Measurements from ENCODE around the gene SH3BP4.

SH3BP4 gene

GRCh38 chr2:234966340-234966739, 14.5 kb downstream of the SH3BP4 start:
- TF ChIP-seq CTCF (conservative IDR thresholded peaks at IDR 0.05; ENCODE audit: low read depth, low read length) = no peak
- no peak for DNase-seq (ENCODE audit: low read depth)
- no peak overlapping the region for H3K4me3 ChIP-seq (ENCODE audit: low read depth, low read length)

- no peak overlapping the region for H3K4me3 ChIP-seq (ENCODE audit: low read depth, low read length)
- DNase-seq (ENCODE audit: low read depth) = no peak
- no peak for TF ChIP-seq CTCF (conservative IDR thresholded peaks at IDR 0.05; ENCODE audit: low read depth, low read length)
Observed at GRCh38 chr2:234967201-234967869, 15.5 kb downstream of the SH3BP4 start.

GRCh38 chr2:234967870-234968208, 16.0 kb downstream of the SH3BP4 start:
- no peak overlapping the region for H3K4me3 ChIP-seq (ENCODE audit: low read depth, low read length)
- DNase-seq (ENCODE audit: low read depth) = no peak
- no peak for TF ChIP-seq CTCF (conservative IDR thresholded peaks at IDR 0.05; ENCODE audit: low read depth, low read length)

- H3K4me3 ChIP-seq (ENCODE audit: low read depth, low read length) = no peak overlapping the region
- DNase-seq (ENCODE audit: low read depth) = no peak
- TF ChIP-seq CTCF (conservative IDR thresholded peaks at IDR 0.05; ENCODE audit: low read depth, low read length) = no peak
Observed at GRCh38 chr2:234968631-234969305, 17.0 kb downstream of the SH3BP4 start.

GRCh38 chr2:234969306-234970098, 17.7 kb downstream of the SH3BP4 start:
- DNase-seq (ENCODE audit: low read depth) = no peak
- no peak for TF ChIP-seq CTCF (conservative IDR thresholded peaks at IDR 0.05; ENCODE audit: low read depth, low read length)
- no peak overlapping the region for H3K4me3 ChIP-seq (ENCODE audit: low read depth, low read length)

GRCh38 chr2:234970099-234970440, 18.3 kb downstream of the SH3BP4 start:
- no peak for DNase-seq (ENCODE audit: low read depth)
- H3K4me3 ChIP-seq (ENCODE audit: low read depth, low read length) = no peak overlapping the region
- TF ChIP-seq CTCF (conservative IDR thresholded peaks at IDR 0.05; ENCODE audit: low read depth, low read length) = no peak

All from choroid plexus epithelial cell (primary cell).